GM13976 (cell line): Measurements from ENCODE around the gene RASSF8.
"Not testable (repeated sequence)": the region's sequence is repeated elsewhere in the genome, so short reads cannot be mapped to it uniquely, and the experiment has no call there.

Source experiments
- DNase-seq: peaks from one replicate; pipeline ENCODE4 v3.0.0; 2012; ENCODE audit warnings: low spot score
- in situ Hi-C: fragments of 300-500 bp; cut with MboI; formaldehyde crosslinking; loops from one replicate; pipeline ENCODE4 v1.12.0; 2022; ENCODE audit warnings: low sequenced_read_pairs, mixed read lengths, inconsistent platforms; ENCODE audit not compliant: unreplicated experiment
- TF ChIP-seq, protein P1 (sequence below): IDR thresholded peaks from 2 replicates; pipeline ENCODE4 v1.5.1; 2012; ENCODE audit warnings: borderline replicate concordance, mild to moderate bottlenecking; ENCODE audit not compliant: insufficient read depth; ENCODE audit errors: extremely low read depth, missing control alignments, control extremely low read depth

Gene RASSF8

DNA sequence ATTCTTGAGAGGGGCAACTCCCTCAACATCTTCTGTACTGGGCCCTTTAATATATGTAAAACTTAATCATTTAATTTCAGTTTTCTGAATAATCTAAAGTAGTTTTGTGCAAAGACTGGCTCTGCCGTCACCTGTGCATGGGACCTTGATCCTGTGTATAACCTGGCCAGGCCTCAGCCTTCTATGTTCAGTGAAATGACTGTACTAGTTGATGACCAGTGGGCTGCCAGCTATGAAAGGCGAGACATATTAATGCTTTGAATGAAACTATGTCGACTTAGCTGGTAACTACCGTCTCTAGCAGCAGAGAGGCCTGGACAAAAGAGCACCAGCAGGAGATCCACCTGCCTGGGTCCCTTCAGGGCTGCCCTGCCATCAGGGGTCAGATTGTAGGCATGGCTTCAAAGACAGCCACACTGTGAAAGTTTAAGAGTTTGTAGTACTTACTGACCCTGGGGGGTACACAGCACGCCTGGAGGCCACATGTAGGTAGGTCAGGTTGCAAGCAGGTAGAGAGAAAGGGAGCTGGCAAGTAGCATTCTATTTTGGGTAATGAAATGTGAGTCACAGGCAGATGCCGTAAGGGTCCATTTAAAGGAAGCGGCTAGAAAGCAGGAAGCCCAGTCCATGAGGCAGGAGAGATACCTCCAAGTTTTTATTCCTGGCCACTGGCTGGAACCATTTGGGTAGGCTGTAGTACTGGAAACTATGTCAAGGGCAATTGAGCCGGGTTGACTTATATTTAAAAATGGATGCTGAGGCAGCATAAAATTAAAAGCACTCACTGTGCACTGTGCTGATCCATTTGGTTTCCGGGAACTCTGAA, 89.1 kb downstream of the RASSF8 start:
- TF ChIP-seq, protein P1, sequence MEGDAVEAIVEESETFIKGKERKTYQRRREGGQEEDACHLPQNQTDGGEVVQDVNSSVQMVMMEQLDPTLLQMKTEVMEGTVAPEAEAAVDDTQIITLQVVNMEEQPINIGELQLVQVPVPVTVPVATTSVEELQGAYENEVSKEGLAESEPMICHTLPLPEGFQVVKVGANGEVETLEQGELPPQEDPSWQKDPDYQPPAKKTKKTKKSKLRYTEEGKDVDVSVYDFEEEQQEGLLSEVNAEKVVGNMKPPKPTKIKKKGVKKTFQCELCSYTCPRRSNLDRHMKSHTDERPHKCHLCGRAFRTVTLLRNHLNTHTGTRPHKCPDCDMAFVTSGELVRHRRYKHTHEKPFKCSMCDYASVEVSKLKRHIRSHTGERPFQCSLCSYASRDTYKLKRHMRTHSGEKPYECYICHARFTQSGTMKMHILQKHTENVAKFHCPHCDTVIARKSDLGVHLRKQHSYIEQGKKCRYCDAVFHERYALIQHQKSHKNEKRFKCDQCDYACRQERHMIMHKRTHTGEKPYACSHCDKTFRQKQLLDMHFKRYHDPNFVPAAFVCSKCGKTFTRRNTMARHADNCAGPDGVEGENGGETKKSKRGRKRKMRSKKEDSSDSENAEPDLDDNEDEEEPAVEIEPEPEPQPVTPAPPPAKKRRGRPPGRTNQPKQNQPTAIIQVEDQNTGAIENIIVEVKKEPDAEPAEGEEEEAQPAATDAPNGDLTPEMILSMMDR = no peak
- DNase-seq = no peak
- in situ Hi-C loops = no loop called here

DNA sequence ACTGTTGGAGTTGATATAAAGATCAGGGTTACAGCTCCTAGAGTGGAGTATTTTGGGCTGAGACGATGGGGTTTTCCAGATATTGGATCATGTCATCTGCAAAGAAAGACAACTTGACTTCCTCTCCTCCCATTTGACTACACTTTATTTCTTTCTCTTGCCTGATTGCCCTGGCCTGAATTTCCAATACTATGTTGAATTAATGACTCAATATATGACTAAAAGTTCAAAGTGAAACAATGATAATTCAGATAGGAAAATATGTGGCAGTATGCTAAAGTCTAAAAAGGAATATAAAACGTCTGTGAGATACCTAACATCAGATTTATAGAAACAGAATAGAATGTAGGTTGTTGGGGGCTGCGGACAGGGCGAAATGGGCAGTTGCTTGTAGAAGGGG, 94.2 kb downstream of the RASSF8 start:
- in situ Hi-C loops = no loop called here
- no peak for DNase-seq
- TF ChIP-seq, protein P1 = no peak

DNA sequence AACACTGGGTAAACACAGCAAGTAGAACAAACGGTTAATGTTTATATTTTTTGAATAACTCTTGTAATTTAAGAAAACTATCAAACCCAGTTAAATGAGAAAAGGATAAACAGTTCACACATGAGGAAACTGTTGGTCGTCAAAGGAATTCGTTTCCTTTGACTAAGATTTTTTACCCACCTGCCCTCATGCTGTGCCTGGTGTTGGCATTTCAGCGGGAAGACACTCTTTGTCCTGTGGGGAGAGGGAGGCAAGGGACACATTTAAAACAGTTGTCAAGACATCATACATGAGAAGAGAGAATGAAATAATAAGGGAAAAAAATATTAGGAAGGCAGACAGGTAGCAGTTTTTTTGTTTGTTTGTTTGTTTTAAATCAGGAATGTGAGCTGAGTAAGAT, 95.9 kb downstream of the RASSF8 start:
- in situ Hi-C loops = no loop called here
- no peak for DNase-seq
- TF ChIP-seq, protein P1 = no peak

DNA sequence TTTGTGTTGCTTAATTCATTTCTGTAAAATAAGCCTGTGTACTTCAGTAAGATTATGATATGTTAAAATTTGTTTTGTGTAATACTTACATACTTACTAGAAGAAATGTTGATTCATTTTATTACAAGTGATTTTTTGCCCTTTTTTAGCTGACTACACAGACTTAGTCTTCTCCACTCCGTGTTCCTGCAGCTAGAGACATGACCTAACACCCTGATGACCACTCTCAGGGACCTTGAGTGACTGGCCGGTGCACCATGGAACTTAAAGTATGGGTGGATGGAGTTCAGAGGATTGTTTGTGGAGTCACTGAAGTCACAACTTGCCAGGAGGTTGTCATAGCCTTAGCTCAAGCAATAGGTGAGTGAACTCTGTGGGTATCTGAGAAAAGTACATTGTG, 96.6 kb downstream of the RASSF8 start:
- in situ Hi-C loops = no loop called here
- TF ChIP-seq, protein P1 = no peak
- no peak for DNase-seq

DNA sequence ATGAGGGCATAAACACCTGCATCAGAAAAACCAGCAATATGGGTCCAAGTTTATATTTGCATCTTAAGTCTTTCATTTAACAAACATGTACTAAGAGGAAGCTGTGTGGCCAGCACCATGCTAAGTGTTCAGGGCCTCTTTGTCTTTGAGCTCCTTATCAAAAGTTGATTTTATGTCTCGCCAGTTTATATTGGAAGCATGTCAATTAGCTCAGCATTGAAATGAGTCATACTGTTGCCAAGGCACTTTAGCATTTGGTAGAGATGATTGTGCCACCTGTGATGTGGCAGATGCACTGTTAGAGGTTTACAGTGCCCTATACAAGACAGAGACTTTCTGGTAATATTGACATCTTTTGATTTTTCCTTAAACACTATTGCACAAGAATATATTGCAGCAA, 97.9 kb downstream of the RASSF8 start:
- TF ChIP-seq, protein P1 = no peak
- DNase-seq = no peak
- in situ Hi-C loops = no loop called here

DNA sequence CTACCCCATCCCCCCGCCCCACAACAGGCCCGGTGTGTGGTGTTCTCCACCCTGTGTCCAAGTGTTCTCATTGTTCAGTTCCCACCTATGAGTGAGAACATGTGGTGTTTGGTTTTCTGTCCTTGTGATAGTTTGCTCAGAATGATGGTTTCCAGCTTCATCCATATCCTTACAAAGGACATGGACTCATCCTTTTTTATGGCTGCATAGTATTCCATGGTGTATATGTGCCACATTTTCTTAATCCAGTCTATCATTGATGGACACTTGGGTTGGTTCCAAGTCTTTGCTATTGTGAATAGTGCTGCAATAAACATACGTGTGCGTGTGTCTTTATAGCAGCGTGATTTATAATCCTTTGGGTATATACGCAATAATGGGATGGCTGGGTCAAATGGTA, 98.8 kb downstream of the RASSF8 start:
- in situ Hi-C loops, DNase-seq: not testable (repeated sequence)

DNA sequence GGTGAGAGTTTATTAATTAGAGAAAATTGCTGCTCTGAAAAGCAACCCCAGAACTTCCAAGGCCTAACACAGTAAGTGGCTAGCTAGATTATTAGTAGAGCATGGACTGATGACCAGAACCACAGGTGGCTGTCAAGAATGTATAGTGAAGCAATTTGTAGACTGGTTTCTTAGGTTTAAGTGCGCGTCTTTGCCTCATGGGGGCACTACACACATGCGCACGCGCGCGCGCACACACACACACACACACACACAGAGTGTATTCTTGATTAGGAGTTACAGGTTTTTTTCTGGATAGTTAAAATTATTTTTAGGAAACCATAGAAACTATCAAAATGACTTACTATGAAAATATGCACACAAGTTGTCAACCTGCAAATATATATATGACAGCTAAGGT, 99.8 kb downstream of the RASSF8 start:
- TF ChIP-seq, protein P1 = no peak
- in situ Hi-C loops = no loop called here
- DNase-seq = no peak
